Mucosa of descending colon (tissue), 3 donors: ENCODE measurements around the gene OTOS. TPM values are rescaled to one million over a fixed set of nuclear protein-coding genes. Genes with fewer than 3 reads are reported as not detected.

Source experiments
- ATAC-seq: fragments of 200-7000 bp; cut with Tn5 transposase; one replicate; pipeline ENCODE4 v1.9.1; 2020; ENCODE audit warnings: mild to moderate bottlenecking, moderate library complexity
- DNase-seq, 3 donors: peaks; one replicate each; pipeline ENCODE4 v3.0.0-alpha.2; 2020
- H3K36me3 ChIP-seq: fragments of 200-600 bp; one replicate; pipeline ENCODE4 v1.8.0; 2021; ENCODE audit warnings: low read depth, mild to moderate bottlenecking
- H3K4me1 ChIP-seq: fragments of 200-600 bp; one replicate; pipeline ENCODE4 v1.8.0; 2021; ENCODE audit warnings: low read depth, mild to moderate bottlenecking
- H3K4me3 ChIP-seq: fragments of 200-600 bp; one replicate; pipeline ENCODE4 v1.8.0; 2021; ENCODE audit warnings: mild to moderate bottlenecking
- H3K9me3 ChIP-seq: fragments of 200-600 bp; one replicate; pipeline ENCODE4 v1.8.0; 2021; ENCODE audit warnings: mild to moderate bottlenecking
- CTCF ChIP-seq: fragments of 200-600 bp; IDR thresholded peaks from one replicate; pipeline ENCODE4 v1.8.0; 2022; ENCODE audit warnings: antibody characterized with exemption, mild to moderate bottlenecking
- intact Hi-C, 2 donors: fragments of 100-400 bp; cut with DNase I in 1 of 2; cut with micrococcal nuclease in 1 of 2; formaldehyde crosslinking; loops; one replicate each; pipeline versions ENCODE4 v1.11.0 to v1.11.1; 2022; cut with DNase I, micrococcal nuclease
- total RNA-seq, 3 donors: library from RNA; stranded (reverse); fragmentation: NEBNext Ultra II Directional in 2 of 3; extraction: Animal tissue kit (Norgen Biotek cat#: 25700) in 2 of 3; gene quantifications; one replicate each; pipeline versions ENCODE4 v1.2.1 to v1.2.4, GENCODE V29; 2021 to 2023
- donor health status: DM: no; HTN: no; CAD: no; lungs with moderate emphysema.
- donor health status: DM: no; HTN: no; CAD: no.
- donor health status: DM: no; HTN: yes; CAD: no.

Gene OTOS
- total RNA-seq, 3 donors from 2014 or later, result not detected

GRCh38 chr2:240160291-240161086, 20.0 kb upstream of the OTOS start:
- Histone ChIP-seq H3K9me3 (no peaks in the 10 kb centered on the region), H3K36me3 (no peaks in the 10 kb centered on the region), H3K4me3 (no peak overlapping the region), H3K4me1 (no peaks in the 10 kb centered on the region)
- ATAC-seq (no peak), DNase-seq (peak in 1 of 3 donors; percentile 3)
- TF ChIP-seq CTCF, result no peak
- intact Hi-C loops, result no loop called here

- H3K36me3 ChIP-seq, result no peaks in the 10 kb centered on the region
- no peak for TF ChIP-seq CTCF
- H3K4me3 ChIP-seq, result no peak overlapping the region
- no peaks in the 10 kb centered on the region for H3K4me1 ChIP-seq
- no peaks in the 10 kb centered on the region for H3K9me3 ChIP-seq
- intact Hi-C loops, result no loop called here
- DNase-seq, result peak in 1 of 3 donors; percentile 3
- no peak for ATAC-seq
These were observed 18.9 kb upstream of the OTOS start for GRCh38 chr2:240159251-240159839.

- intact Hi-C loops, result no loop called here
- peak in 1 of 3 donors; percentile 8 for DNase-seq
- no peak for ATAC-seq
- Histone ChIP-seq H3K4me3 (no peak overlapping the region), H3K36me3 (no peaks in the 10 kb centered on the region), H3K9me3 (no peaks in the 10 kb centered on the region), H3K4me1 (no peaks in the 10 kb centered on the region)
- no peak for TF ChIP-seq CTCF
These were observed 16.7 kb upstream of the OTOS start for GRCh38 chr2:240157147-240157470.

GRCh38 chr2:240156435-240157146, 16.1 kb upstream of the OTOS start:
- Histone ChIP-seq H3K36me3 (no peaks in the 10 kb centered on the region), H3K4me3 (no peak overlapping the region), H3K4me1 (no peaks in the 10 kb centered on the region), H3K9me3 (no peaks in the 10 kb centered on the region)
- intact Hi-C loops, result no loop called here
- TF ChIP-seq CTCF, result no peak
- DNase-seq (peak in 1 of 3 donors; percentile 9), ATAC-seq (no peak)

GRCh38 chr2:240155745-240156390, 15.4 kb upstream of the OTOS start:
- no peak for ATAC-seq
- TF ChIP-seq CTCF, result no peak
- H3K36me3 ChIP-seq, result no peaks in the 10 kb centered on the region
- intact Hi-C loops, result no loop called here
- H3K4me1 ChIP-seq, result no peaks in the 10 kb centered on the region
- no peaks in the 10 kb centered on the region for H3K9me3 ChIP-seq
- no peak overlapping the region for H3K4me3 ChIP-seq
- no peak for DNase-seq
